GM21390 (cell line): ENCODE results near the gene TUBA1B.
"Not testable (repeated sequence)": the region's sequence is repeated elsewhere in the genome, so short reads cannot be mapped to it uniquely, and the experiment has no call there.

Source experiments
- ATAC-seq: cut with Tn5 transposase; IDR thresholded peaks from one replicate; pipeline ENCODE4 v1.9.1; 2021; ENCODE audit not compliant: unreplicated experiment

TUBA1B gene

GRCh38 chr12:49131051-49131893, at the start of gene TUBA1B:
Gene TUBA1B (minus strand): TSS chr12:49131395. CDS start chr12:49131300, 95 bp downstream.
- peak; percentile 69 for ATAC-seq

- no peak for ATAC-seq
Observed at GRCh38 chr12:49174218-49174617, 43.0 kb upstream of the TUBA1B start.

GRCh38 chr12:49170924-49171323, 39.7 kb upstream of the TUBA1B start:
- ATAC-seq, result no peak

GRCh38 chr12:49165114-49165513, 33.9 kb upstream of the TUBA1B start:
- ATAC-seq, result no peak

- ATAC-seq, result not testable (repeated sequence)
Observed at GRCh38 chr12:49161901-49162300, 30.7 kb upstream of the TUBA1B start.

- no peak for ATAC-seq
Observed at GRCh38 chr12:49161092-49161795, 30.0 kb upstream of the TUBA1B start.

GRCh38 chr12:49160399-49160798, 29.2 kb upstream of the TUBA1B start:
- ATAC-seq, result peak; percentile 78

GRCh38 chr12:49154221-49154620, 23.0 kb upstream of the TUBA1B start:
- ATAC-seq, result no peak

- ATAC-seq, result no peak
Observed at GRCh38 chr12:49147384-49147783, 16.2 kb upstream of the TUBA1B start.

GRCh38 chr12:49146406-49146805, 15.2 kb upstream of the TUBA1B start:
- ATAC-seq, result no peak

- no peak for ATAC-seq
Observed at GRCh38 chr12:49144384-49144783, 13.2 kb upstream of the TUBA1B start.

GRCh38 chr12:49138999-49139398, 7.8 kb upstream of the TUBA1B start:
- no peak for ATAC-seq

- no peak for ATAC-seq
Observed at GRCh38 chr12:49138587-49138986, 7.4 kb upstream of the TUBA1B start.

- no peak for ATAC-seq
Observed at GRCh38 chr12:49137476-49137875, 6.3 kb upstream of the TUBA1B start.

- ATAC-seq, result not testable (repeated sequence)
Observed at GRCh38 chr12:49136997-49137396, 5.8 kb upstream of the TUBA1B start.

GRCh38 chr12:49133590-49133989, 2.4 kb upstream of the TUBA1B start:
- ATAC-seq, result no peak

- ATAC-seq, result no peak
Observed at GRCh38 chr12:49133014-49133413, 1.8 kb upstream of the TUBA1B start.

GRCh38 chr12:49131894-49132461, 783 bp upstream of the TUBA1B start:
- ATAC-seq, result no peak

GRCh38 chr12:49130151-49131050, 794 bp downstream of the TUBA1B start:
- ATAC-seq, result peak; percentile 50

GRCh38 chr12:49129332-49130150, 1.7 kb downstream of the TUBA1B start:
- ATAC-seq, result no peak
